Umbilical cord (tissue), 2 donors: ENCODE data around the gene DEFB125. TPM values are rescaled to one million over a fixed set of nuclear protein-coding genes. Genes with fewer than 3 reads are reported as not detected.
"Not testable (repeated sequence)": the region's sequence is repeated elsewhere in the genome, so short reads cannot be mapped to it uniquely, and the experiment has no call there.

Source experiments
- DNase-seq: peaks from one replicate; pipeline ENCODE4 v3.0.0-alpha.2; 2015; ENCODE audit warnings: low spot score
- total RNA-seq: library from RNA; depleted of rRNA; stranded (reverse); fragments of >200 nt; gene quantifications from one replicate; pipeline ENCODE4 v1.2.3, GENCODE V29; 2014; ENCODE audit warnings: low replicate concordance; ENCODE audit not compliant: insufficient read depth

DEFB125 gene
- total RNA-seq = not detected

GRCh38 chr20:87401-87800 is at the start of gene DEFB125:
Gene DEFB125 (plus strand): TSS chr20:87672. CDS start chr20:87710, 38 bp downstream.
- DNase-seq = no peak

DNA sequence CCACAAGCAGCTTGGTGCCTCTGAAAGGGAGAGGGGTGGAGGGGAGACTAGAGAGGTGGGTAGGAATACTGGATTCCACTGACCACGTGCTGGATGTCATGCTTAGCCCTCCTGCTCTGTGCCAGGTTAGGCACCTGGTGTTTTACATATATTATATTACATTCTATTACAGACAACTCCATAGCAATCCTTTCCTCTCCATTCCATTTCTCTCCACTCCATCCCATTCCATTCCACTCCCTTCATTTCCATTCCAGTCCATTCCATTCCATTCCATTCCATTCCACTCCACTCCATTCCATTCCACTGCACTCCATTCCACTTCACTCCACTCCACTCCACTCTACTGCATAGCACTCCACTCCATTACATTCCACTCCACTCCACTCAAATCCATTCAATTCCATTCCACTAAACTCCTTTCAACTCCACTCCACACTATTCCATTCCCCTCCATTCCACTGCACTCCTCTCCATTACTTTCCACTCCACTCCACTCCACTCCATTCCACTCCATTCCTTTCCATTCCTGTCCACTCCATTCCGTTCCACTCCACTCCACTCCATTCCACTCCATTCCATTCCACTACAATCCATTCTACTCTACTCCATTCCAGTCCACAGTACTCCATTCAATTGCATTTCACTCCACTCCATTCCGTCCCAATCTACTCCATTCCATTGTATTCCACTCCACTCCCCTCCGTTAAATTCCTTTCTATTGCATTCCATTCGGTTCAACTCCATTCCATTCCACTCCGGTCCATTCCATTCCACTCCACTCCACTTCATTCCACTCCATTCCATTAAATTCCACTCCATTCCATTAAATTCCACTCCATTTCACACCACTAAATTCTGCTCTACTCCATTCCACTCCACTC is 27.2 kb upstream of the DEFB125 start:
- no peak for DNase-seq

GRCh38 chr20:61230-61629 is 26.2 kb upstream of the DEFB125 start:
- DNase-seq = no peak

DNA sequence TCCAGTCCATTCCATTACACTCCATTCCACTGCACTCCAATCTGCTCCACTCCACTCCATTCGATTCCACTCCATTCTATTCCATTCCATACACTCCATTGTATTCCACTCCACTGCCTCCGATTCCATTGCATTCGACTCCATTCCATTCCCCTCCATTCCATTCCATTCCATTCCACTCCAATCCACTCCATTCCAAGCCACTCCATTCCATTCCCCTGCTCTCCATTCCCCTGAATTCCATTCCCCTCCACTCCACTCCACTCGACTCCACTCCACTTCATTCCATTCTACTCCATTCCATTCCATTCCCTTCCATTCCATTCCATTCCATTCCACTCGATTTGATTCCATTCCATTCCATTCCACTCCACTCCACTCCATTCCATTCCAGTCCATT is 25.7 kb upstream of the DEFB125 start:
- no peak for DNase-seq

- DNase-seq = no peak
These were observed 25.0 kb upstream of the DEFB125 start for GRCh38 chr20:62487-62886.

DNA sequence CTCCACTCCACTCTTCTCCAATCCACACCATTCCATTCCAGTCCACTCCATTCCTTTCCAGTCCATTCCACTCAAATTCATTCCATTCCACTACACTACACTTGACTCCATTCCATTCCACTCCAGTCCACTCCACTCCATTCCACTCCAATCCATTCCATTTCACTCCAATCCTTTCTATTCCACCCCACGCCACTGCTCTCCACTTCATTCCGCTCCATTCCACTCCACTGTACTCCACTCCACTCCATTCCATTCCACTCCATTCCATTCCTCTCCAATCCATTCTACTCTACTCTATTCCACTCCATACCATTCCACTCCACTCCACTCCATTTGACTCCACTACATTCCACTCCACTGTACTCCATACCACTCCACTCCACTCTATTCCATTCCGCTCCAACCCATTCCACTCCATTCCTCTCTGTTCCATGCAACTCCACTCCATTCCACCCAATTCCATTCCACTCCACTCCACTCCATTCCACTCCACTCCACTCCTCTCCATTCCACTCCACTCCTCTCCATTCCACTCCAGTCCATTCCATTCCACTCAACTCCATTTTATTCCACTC is 23.4 kb upstream of the DEFB125 start:
- DNase-seq = no peak

GRCh38 chr20:64766-65322 is 22.6 kb upstream of the DEFB125 start:
- DNase-seq = no peak

GRCh38 chr20:77231-77630 is 10.2 kb upstream of the DEFB125 start:
- no peak for DNase-seq

- no peak for DNase-seq
These were observed 9.1 kb upstream of the DEFB125 start for GRCh38 chr20:78338-78737.

- no peak for DNase-seq
These were observed 7.9 kb upstream of the DEFB125 start for GRCh38 chr20:79565-79964.

DNA sequence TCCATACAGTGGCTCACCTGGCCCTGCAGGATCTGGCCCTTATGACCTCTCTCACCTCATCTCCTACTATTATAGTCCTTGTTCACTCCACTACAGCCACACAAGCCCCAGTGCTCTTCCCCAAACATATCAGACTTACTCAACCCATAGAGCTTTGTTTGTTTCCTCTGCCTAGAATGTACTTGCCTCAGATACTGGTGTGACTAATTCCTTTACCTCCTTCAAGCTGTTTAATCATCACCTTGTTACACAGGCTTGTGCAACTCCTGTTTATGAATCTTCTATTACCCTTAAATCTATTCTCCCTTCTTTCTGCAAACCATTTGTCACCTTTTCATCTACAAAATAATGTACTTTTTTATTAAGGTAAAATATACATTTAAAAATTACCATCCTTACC is 3.2 kb downstream of the DEFB125 start:
- no peak for DNase-seq

GRCh38 chr20:93641-94040 is 6.2 kb downstream of the DEFB125 start:
- DNase-seq = no peak

- DNase-seq = no peak
These were observed 7.7 kb downstream of the DEFB125 start for GRCh38 chr20:95215-95614.

DNA sequence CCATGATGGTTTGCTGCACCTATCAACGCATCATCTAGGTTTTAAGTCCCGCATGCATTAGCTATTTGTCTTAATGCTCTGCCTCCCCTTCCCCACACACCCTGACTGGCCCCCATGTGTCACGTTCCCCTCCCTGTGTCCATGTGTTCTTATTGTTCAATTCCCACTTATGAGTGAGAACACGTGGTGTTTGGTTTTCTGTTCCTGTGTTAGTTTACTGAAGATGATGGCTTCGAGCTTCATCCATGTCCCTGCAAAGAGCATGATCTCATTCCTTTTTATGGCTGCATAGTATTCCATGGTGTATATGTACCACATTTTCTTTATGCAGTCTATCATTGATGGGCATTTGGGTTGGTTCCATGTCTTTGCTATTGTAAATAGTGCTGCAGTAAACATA is 10.2 kb downstream of the DEFB125 start:
- DNase-seq = not testable (repeated sequence)

DNA sequence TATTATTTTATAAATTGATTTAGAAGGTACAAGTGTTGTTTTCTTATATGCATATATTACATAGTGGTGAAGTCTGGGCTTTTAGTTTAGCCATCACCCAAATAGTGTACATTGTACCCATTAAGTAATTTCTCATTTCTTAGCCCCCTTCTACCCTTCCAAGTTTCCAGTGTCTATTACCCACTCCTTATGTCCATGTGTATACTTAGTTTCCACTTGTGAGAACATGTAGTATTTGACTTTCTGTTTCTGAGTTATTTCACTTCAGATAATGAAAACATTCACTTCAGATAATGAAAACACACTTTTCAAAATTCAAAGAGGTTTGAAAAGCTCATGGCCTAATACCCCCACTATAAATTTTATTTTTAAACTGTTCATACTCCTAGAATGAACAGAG is 14.5 kb downstream of the DEFB125 start:
- DNase-seq = no peak

DNA sequence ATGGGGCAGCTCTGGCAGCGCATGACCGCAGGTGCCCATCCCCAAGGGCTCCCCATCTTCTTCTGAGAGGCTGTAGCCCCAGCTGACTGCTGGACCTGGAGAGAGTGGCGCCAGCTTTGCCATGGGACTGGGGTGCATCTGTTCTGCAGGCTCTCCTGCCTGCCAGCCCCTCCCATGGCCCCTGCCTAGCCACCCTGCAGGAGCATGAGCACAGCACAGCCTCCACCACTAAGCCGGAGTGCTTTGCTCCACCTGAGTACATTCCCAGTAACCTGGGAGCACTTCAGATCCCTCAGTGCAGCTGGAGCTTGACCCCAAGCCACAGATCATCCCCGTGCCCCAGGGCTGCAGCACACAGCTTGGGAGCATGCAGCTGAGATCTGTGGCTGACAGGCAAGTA is 16.0 kb downstream of the DEFB125 start:
- no peak for DNase-seq

GRCh38 chr20:112396-112795 is 24.9 kb downstream of the DEFB125 start:
- no peak for DNase-seq

DNA sequence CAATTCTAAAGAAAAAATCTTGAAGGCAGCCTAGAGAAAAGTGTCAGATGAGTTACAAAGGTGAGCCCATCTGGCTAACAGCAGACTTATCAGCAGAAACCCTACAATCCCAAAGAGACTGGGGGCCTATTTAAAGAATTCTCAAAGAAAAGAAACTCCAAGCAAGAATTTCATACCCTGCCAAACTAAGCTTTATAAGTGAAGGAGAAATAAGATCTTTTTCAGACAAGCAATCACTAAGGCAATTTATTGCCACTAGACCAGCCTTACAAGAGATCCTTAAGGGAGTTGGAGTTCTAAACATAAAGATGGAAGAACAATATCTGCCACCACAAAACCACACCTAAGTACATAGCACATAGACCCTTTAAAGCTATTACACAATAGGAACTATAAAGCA is 30.0 kb downstream of the DEFB125 start:
- DNase-seq = no peak

DNA sequence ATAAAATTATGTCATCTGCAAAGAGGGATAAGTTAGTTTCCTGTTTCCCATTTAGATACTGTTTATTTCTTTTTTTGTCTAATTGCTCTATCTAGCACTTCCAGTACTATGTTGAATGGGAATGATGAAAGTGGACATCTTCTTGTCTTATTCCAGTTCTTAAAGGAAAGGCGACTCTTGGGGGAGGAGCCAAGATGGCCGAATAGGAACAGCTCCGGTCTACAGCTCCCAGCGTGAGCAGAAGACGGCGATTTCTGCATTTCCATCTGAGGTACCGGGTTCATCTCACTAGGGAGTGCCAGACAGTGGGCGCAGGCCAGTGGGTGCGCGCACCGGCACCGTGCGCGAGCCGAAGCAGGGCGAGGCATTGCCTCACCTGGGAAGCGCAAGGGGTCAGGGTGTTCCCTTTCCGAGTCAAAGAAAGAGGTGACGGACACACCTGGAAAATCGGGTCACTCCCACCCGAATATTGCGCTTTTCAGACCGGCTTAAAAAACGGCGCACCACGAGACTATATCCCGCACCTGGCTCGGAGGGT is 42.4 kb downstream of the DEFB125 start:
- DNase-seq = not testable (repeated sequence)

GRCh38 chr20:137668-138490 is 50.4 kb downstream of the DEFB125 start:
- no peak for DNase-seq

DNA sequence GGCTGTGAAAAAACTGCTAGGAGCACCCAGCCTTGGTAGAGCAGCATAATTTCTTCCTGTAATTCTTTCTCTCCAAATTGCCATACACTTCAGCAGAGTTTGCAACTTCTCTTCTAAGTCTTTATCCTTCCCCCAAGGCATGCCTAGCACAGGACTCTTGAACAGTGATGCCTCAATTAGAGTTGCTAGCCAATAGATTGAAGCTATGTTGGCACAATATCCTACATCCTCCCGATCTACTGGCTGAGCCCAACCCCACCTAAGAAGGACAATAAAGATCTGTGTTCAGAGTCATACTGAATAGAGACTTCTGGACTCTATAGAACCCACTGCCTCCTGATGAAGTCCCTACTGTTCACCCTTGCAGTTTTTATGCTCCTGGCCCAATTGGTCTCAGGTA is 54.8 kb downstream of the DEFB125 start, which contains the start of gene DEFB126:
Gene DEFB126 (plus strand): TSS at position 301 of the 400 bp plus-strand sequence. CDS start 39 bp downstream, at position 340.
- DNase-seq = no peak

GRCh38 chr20:145877-146276 is 58.4 kb downstream of the DEFB125 start:
- no peak for DNase-seq
